ENCODE results near the gene RING1. TPM values are rescaled to one million over a fixed set of nuclear protein-coding genes. Genes with fewer than 3 reads are reported as not detected.

The RING1 gene
- total RNA-seq = 10 to 100 TPM; 20.3 to 40.2 (median 24.7) TPM

- 1% methylated on average over 16 to 33 of the region's 86 CpGs for WGBS, 2 donors
- H3K27ac ChIP-seq = peak within 1 kb of the TSS; percentile 89 to 93 (median 91)
- TF ChIP-seq CTCF (IDR thresholded peaks at IDR 0.05) (no peak), POLR2A (IDR thresholded peaks at IDR 0.05) (peak; percentile 92 to 98)
- peaks cover 33 to 38% of the 10 kb centered on the region in 2 donors for H3K4me1 ChIP-seq
- no peaks in the 10 kb centered on the region for H3K27me3 ChIP-seq
- intact Hi-C loops (cut with DNase I) = loop anchor here (10.0 kb wide), 1 partner anchor 216 kb away; the partner anchor contains the start of gene SYNGAP1
- no peaks in the 10 kb centered on the region for H3K9me3 ChIP-seq
- peak within 1 kb of the TSS; percentile 33 to 89 (median 62) for H3K4me3 ChIP-seq (replicated peaks in 1 of 3)
- H3K36me3 ChIP-seq = peaks cover 4 to 13% of the 10 kb centered on the region in 2 donors
- peak; percentile 88 for DNase-seq
Measured at GRCh38 chr6:33208091-33208967, at the start of gene RING1. RING1 (plus strand) TSS chr6:33208500; CDS start chr6:33208823, 323 bp downstream.

- H3K4me1 ChIP-seq = peaks cover 0 to 17% of the 10 kb centered on the region in 2 donors
- no peak overlapping the region for H3K27ac ChIP-seq
- TF ChIP-seq POLR2A (IDR thresholded peaks at IDR 0.05) (no peak), CTCF (IDR thresholded peaks at IDR 0.05) (no peak)
- DNase-seq = no peak
- no peak overlapping the region for H3K4me3 ChIP-seq (replicated peaks in 1 of 3)
- intact Hi-C loops (cut with DNase I) = loop anchor here (5.0 kb wide), 2 partner anchors 37 to 87 kb away; no protein-coding TSS in a partner anchor
- 73 to 79% methylated on average over 11 of the region's 11 CpGs for WGBS, 2 donors
- H3K36me3 ChIP-seq = no peaks in the 10 kb centered on the region
- no peaks in the 10 kb centered on the region for H3K9me3 ChIP-seq
- H3K27me3 ChIP-seq = no peaks in the 10 kb centered on the region
Measured at GRCh38 chr6:33160096-33160495, 48.2 kb upstream of the RING1 start.

- intact Hi-C loops (cut with DNase I) = loop anchor here (5.0 kb wide), 2 partner anchors 36 to 86 kb away; no protein-coding TSS in a partner anchor
- Histone ChIP-seq H3K27me3 (no peaks in the 10 kb centered on the region), H3K4me1 (peaks cover 0 to 17% of the 10 kb centered on the region in 2 donors), H3K36me3 (no peaks in the 10 kb centered on the region), H3K9me3 (no peaks in the 10 kb centered on the region), H3K4me3 (replicated peaks in 1 of 3) (no peak overlapping the region), H3K27ac (peak overlapping the region in 1 of 3 donors; percentile 10)
- WGBS, 2 donors = 37 to 50% methylated on average over 13 of the region's 13 CpGs
- peak; percentile 7 to 17 for DNase-seq
- TF ChIP-seq POLR2A (IDR thresholded peaks at IDR 0.05) (no peak), CTCF (IDR thresholded peaks at IDR 0.05) (no peak)
Measured at GRCh38 chr6:33160728-33161344, 47.5 kb upstream of the RING1 start.

- peak; percentile 81 to 84 for DNase-seq
- Histone ChIP-seq H3K9me3 (no peaks in the 10 kb centered on the region), H3K4me1 (peaks cover 0 to 17% of the 10 kb centered on the region in 2 donors), H3K27me3 (no peaks in the 10 kb centered on the region), H3K27ac (peak overlapping the region in 2 of 3 donors; percentile 44 to 50), H3K4me3 (replicated peaks in 1 of 3) (peak overlapping the region in 1 of 3 donors; percentile 32), H3K36me3 (no peaks in the 10 kb centered on the region)
- intact Hi-C loops (cut with DNase I) = loop anchor here (5.0 kb wide), 2 partner anchors 36 to 86 kb away; no protein-coding TSS in a partner anchor
- WGBS, 2 donors = 12 to 14% methylated on average over 28 of the region's 58 CpGs
- no peak for TF ChIP-seq POLR2A (IDR thresholded peaks at IDR 0.05)
- peak; percentile 70 to 96 (median 92) for TF ChIP-seq CTCF (IDR thresholded peaks at IDR 0.05)
Measured at GRCh38 chr6:33161354-33162331, 46.7 kb upstream of the RING1 start.

All from thyroid gland (tissue), 4 donors.